Spleen (tissue), 11 donors: ENCODE data around the gene NCAPG2. TPM values are rescaled to one million over a fixed set of nuclear protein-coding genes. Genes with fewer than 3 reads are reported as not detected.

Experiments
- DNase-seq: peaks from one replicate; pipeline ENCODE4 v3.0.0-alpha.2; 2020
- H3K27ac ChIP-seq, 8 donors: fragments of 200-600 bp; sonication (generic) in 7 of 8; 1 replicate in 4 of 8; 2 replicates in 4 of 8; pipeline versions ENCODE4 v1.5.0 to v1.8.0; 2016 to 2021; ENCODE audit warnings: inconsistent platforms in 4 of 8, mild to moderate bottlenecking in 4 of 8, moderate library complexity in 1 of 8
- H3K27me3 ChIP-seq, 7 donors: fragments of 200-600 bp; sonication (generic) in 6 of 7; replicated peaks in 1 of 7; 1 replicate in 4 of 7; 2 replicates in 3 of 7; pipeline versions ENCODE4 v1.5.0 to v1.8.0; 2016 to 2021; ENCODE audit warnings: inconsistent platforms in 3 of 7, mild to moderate bottlenecking in 1 of 7
- H3K36me3 ChIP-seq, 6 donors: fragments of 200-600 bp; sonication (generic) in 5 of 6; 1 replicate in 4 of 6; 2 replicates in 2 of 6; pipeline versions ENCODE4 v1.5.0 to v1.8.0; 2016 to 2021; ENCODE audit warnings: inconsistent platforms in 2 of 6
- H3K4me1 ChIP-seq, 6 donors: fragments of 200-600 bp; sonication (generic) in 5 of 6; 1 replicate in 3 of 6; 2 replicates in 3 of 6; pipeline versions ENCODE4 v1.5.0 to v1.8.0; 2016 to 2021; ENCODE audit warnings: inconsistent platforms in 3 of 6
- H3K4me3 ChIP-seq, 8 donors: fragments of 200-600 bp; sonication (generic) in 7 of 8; 1 replicate in 4 of 8; 2 replicates in 4 of 8; pipeline versions ENCODE4 v1.5.0 to v1.8.0; 2016 to 2021; ENCODE audit warnings: inconsistent platforms in 4 of 8, mild to moderate bottlenecking in 4 of 8, moderate library complexity in 2 of 8
- H3K9me3 ChIP-seq, 8 donors: fragments of 200-600 bp; sonication (generic) in 7 of 8; 1 replicate in 4 of 8; 2 replicates in 4 of 8; pipeline versions ENCODE4 v1.5.0 to v1.8.0; 2016 to 2021; ENCODE audit warnings: inconsistent platforms in 4 of 8
- POLR2A ChIP-seq, 3 donors: fragments of 450-650 bp; IDR thresholded peaks; one replicate each; pipeline ENCODE4 v1.5.1; 2017; ENCODE audit warnings: antibody characterized with exemption in 3 of 3, mild to moderate bottlenecking in 1 of 3
- POLR2AphosphoS5 ChIP-seq, 3 donors: sonication (generic); formaldehyde crosslinking; IDR thresholded peaks; one replicate each; pipeline ENCODE4 v1.5.1; 2017; ENCODE audit warnings: antibody characterized with exemption in 3 of 3
- WGBS, 5 donors: extraction: QIAGEN DNeasy Blood & Tissue Kit in 3 of 5; methylation state at CpG; one replicate each; pipeline versions ENCODE4 v1.1.5 to v1.1.7; 2013 to 2018; 5-methylcytosine and 5-hydroxymethylcytosine counted together
- intact Hi-C: fragments of 100-400 bp; cut with DNase I; formaldehyde crosslinking; loops from one replicate; pipeline ENCODE4 v1.15.0; 2023; ENCODE audit warnings: low total_unique reads
- polyA plus RNA-seq, 3 donors: library from polyadenylated mRNA; stranded (reverse); fragments of 200-250 nt; gene quantifications; one replicate each; pipeline ENCODE4 v1.2.1, GENCODE V29; 2013
- total RNA-seq, 7 donors: library from RNA; depleted of rRNA in 3 of 7; stranded (reverse); fragments of >200 nt in 3 of 7; fragmentation: NEBNext Ultra II Directional in 4 of 7; extraction: Animal tissue kit (Norgen Biotek cat#: 25700) in 4 of 7; gene quantifications; one replicate each; pipeline versions ENCODE4 v1.1.0 to v1.2.1, GENCODE V29; 2016 to 2021
- TF ChIP-seq, protein P1 (sequence below), 11 experiments: fragments of 200-600 bp in 7 of 11; fragments of 450-650 bp in 4 of 11; sonication (generic) in 4 of 11; IDR thresholded peaks in 8 of 11; conservative IDR thresholded peaks in 3 of 11; 1 replicate in 7 of 11; 2 replicates in 4 of 11; pipeline versions ENCODE4 v1.4.0 to v1.8.0; 2016 to 2021; ENCODE audit warnings: antibody characterized with exemption in 11 of 11, inconsistent platforms in 4 of 11, mild to moderate bottlenecking in 1 of 11
- donor health status: healthy with polysubstance abuse.
- donor health status: DM: no; HTN: no; CAD: no; lungs with moderate emphysema.
- donor health status: DM: no; HTN: no; CAD: no.
- donor health status: Bipolar disorder and iron deficiency.
- donor health status: healthy.
- donor health status: DM: no; HTN: no; CAD: no.
- donor health status: DM: yes; HTN: yes; CAD: no.

The NCAPG2 gene
- total and polyA plus RNA-seq, 10 donors: 2.2 to 18.0 (median 10.8) TPM

DNA sequence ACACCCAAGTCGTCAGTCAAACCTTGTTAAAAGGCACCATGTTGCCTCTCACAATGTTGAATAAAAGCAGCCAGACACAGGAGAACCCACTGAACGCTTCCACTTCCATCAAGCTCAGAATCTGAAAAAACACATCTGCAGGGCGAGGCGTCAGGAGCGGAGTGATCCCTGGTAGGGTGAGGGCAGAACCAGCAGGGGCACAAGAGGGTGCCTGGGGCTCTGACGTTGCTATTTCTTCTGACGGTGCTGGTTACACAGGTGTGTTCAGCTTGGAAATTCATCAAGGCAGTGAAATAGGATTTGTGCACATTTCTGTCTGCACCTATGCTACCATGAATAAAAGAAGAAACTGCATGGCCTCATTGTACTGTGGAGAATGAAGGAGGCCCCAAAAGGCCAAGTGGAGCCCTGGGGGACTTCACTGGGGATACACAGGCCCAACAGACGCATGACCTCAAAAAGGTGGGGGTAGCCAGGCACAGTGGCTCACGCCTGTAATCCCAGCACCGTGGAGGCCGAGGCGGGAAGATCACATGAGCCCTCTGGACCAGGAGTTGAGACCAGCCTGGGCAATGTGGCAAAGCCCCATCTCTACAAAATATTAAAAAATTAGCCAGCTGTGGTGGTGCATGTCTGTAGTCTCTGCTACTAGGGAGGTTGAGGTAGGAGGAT, 19.2 kb upstream of the NCAPG2 start:
- 87 to 94% (median 91%) methylated on average over 12 of the region's 12 CpGs for WGBS, 5 donors
- Histone ChIP-seq H3K4me3 (no peak overlapping the region), H3K9me3 (no peaks in the 10 kb centered on the region), H3K27me3 (no peaks in the 10 kb centered on the region), H3K4me1 (no peaks in the 10 kb centered on the region), H3K36me3 (no peaks in the 10 kb centered on the region), H3K27ac (no peak overlapping the region)
- intact Hi-C loops: no loop called here
- TF ChIP-seq, protein P1, sequence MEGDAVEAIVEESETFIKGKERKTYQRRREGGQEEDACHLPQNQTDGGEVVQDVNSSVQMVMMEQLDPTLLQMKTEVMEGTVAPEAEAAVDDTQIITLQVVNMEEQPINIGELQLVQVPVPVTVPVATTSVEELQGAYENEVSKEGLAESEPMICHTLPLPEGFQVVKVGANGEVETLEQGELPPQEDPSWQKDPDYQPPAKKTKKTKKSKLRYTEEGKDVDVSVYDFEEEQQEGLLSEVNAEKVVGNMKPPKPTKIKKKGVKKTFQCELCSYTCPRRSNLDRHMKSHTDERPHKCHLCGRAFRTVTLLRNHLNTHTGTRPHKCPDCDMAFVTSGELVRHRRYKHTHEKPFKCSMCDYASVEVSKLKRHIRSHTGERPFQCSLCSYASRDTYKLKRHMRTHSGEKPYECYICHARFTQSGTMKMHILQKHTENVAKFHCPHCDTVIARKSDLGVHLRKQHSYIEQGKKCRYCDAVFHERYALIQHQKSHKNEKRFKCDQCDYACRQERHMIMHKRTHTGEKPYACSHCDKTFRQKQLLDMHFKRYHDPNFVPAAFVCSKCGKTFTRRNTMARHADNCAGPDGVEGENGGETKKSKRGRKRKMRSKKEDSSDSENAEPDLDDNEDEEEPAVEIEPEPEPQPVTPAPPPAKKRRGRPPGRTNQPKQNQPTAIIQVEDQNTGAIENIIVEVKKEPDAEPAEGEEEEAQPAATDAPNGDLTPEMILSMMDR (IDR thresholded peaks at IDR 0.05 in 8 of 11, conservative IDR thresholded peaks at IDR 0.05 in 3 of 11): no peak
- TF ChIP-seq POLR2A (IDR thresholded peaks at IDR 0.05): no peak
- no peak for TF ChIP-seq POLR2AphosphoS5 (IDR thresholded peaks at IDR 0.05)
- DNase-seq: no peak

DNA sequence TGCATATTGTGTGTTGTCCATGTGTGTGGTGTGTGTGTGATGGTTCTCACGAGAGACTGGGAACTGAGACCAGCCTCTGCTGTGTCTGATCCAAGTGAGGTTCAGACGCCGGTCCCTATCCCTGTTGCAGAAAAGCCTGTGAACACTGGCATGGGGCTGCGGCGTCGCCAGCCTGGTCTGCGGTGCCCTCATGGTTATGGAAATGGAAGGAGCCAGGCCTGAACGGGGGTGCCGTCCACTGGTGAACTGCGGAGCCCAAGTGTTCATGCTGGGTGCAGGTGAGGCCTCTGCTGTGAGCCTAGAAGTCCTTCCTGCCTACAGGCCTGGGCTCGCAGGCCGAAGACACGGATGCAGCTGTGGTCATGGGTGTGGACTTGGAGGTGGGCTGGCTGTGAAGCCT, 18.7 kb upstream of the NCAPG2 start:
- H3K9me3 ChIP-seq: no peaks in the 10 kb centered on the region
- TF ChIP-seq POLR2A (IDR thresholded peaks at IDR 0.05) (no peak), POLR2AphosphoS5 (IDR thresholded peaks at IDR 0.05) (no peak)
- TF ChIP-seq, protein P1 (IDR thresholded peaks at IDR 0.05 in 8 of 11, conservative IDR thresholded peaks at IDR 0.05 in 3 of 11): no peak
- H3K4me3 ChIP-seq: no peak overlapping the region
- intact Hi-C loops: no loop called here
- DNase-seq: no peak
- 88 to 97% (median 94%) methylated on average over 13 of the region's 13 CpGs for WGBS, 5 donors
- no peaks in the 10 kb centered on the region for H3K4me1 ChIP-seq
- H3K36me3 ChIP-seq: no peaks in the 10 kb centered on the region
- no peaks in the 10 kb centered on the region for H3K27me3 ChIP-seq
- no peak overlapping the region for H3K27ac ChIP-seq

DNA sequence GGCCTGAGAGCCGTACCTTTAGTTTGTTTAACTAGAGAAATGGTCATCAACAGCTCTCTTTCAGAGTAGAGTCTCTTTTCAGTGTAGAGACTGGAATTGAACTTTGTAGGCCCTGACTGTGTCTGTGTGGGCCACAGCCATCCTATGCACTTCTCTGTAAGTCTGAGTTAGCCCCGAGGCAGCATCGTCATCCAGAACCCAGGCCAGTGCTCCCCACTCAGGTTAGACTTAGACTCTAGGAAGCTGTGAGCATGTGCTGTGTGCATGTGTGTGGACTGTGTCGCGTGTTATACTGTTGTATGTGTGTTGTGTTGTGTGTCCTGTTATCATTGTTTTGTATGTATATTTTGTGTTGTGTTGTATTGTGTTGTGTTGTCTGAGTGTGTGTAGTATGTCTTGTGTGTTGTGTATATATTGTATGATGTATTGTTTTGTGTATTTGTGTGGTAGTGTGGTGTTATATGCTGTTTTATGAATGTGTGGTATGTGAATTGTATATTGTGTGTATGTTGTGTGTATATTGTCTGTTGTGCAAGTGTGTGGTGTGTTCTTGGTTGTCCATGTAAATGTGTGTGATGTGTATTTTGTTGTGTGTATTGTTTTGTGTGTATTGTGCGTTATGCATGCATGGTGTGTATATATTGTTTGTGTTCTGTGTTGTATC, 18.1 kb upstream of the NCAPG2 start:
- WGBS, 5 donors: 85 to 96% (median 92%) methylated on average over 6 of the region's 6 CpGs

DNA sequence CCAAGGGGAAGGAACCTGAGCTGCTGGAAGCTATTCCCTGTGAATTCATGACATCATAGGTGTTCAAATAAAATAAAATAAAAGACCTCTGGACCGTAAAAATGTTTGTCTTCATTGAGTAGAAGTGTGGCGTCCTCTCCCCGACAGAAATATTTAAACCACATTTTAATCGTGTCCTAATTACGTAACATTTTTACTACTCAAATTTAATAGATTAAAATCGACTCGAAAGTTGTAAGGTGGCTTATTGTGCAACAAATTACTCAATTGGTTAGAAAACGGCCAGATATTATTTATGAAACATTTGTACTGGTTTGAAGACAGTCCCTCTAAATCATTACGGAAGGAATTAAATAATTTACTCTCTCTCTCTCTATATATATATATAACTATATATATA, 15.5 kb upstream of the NCAPG2 start:
- H3K27ac ChIP-seq: no peak overlapping the region
- no peaks in the 10 kb centered on the region for H3K9me3 ChIP-seq
- intact Hi-C loops: no loop called here
- DNase-seq: no peak
- WGBS, 5 donors: 51 to 88% (median 75%) methylated on average over 9 of the region's 9 CpGs
- no peaks in the 10 kb centered on the region for H3K4me1 ChIP-seq
- no peaks in the 10 kb centered on the region for H3K27me3 ChIP-seq
- TF ChIP-seq POLR2AphosphoS5 (IDR thresholded peaks at IDR 0.05) (no peak), POLR2A (IDR thresholded peaks at IDR 0.05) (no peak)
- TF ChIP-seq, protein P1 (IDR thresholded peaks at IDR 0.05 in 8 of 11, conservative IDR thresholded peaks at IDR 0.05 in 3 of 11): no peak
- H3K4me3 ChIP-seq: no peak overlapping the region
- no peaks in the 10 kb centered on the region for H3K36me3 ChIP-seq

More for the DNA sequence above, 18.1 kb upstream of the NCAPG2 start:
- TF ChIP-seq, protein P1 (IDR thresholded peaks at IDR 0.05 in 8 of 11, conservative IDR thresholded peaks at IDR 0.05 in 3 of 11): no peak
- TF ChIP-seq POLR2A (IDR thresholded peaks at IDR 0.05) (no peak), POLR2AphosphoS5 (IDR thresholded peaks at IDR 0.05) (no peak)
- Histone ChIP-seq H3K9me3 (no peaks in the 10 kb centered on the region), H3K4me3 (no peak overlapping the region), H3K27ac (no peak overlapping the region), H3K4me1 (no peaks in the 10 kb centered on the region), H3K36me3 (no peaks in the 10 kb centered on the region), H3K27me3 (no peaks in the 10 kb centered on the region)
- no peak for DNase-seq
- intact Hi-C loops: no loop called here
